ENCODE results near the gene CBR1. TPM values are rescaled to one million over a fixed set of nuclear protein-coding genes. Genes with fewer than 3 reads are reported as not detected.

The CBR1 gene
- total and polyA plus RNA-seq, 9 of the 15 experiments (the other 6 are each of a cell fraction or from before 2014, with no cell fraction given): 2.5 to 33.8 (median 15.1) TPM

GRCh38 chr21:36061445-36061844 is 8.4 kb upstream of the CBR1 start (continued):
- TF ChIP-seq ARID4B (CRISPR knock-in tag; IDR thresholded peaks at IDR 0.05) (no peak), PTRF (tag; IDR thresholded peaks at IDR 0.05) (peak; percentile 86), MCM7 (IDR thresholded peaks at IDR 0.05) (no peak), ZNF121 (CRISPR knock-in tag; conservative IDR thresholded peaks at IDR 0.05) (no peak), MBD1 (CRISPR knock-in tag; IDR thresholded peaks at IDR 0.05) (no peak), ZNF592 (IDR thresholded peaks at IDR 0.05) (peak; percentile 88), E2F3 (CRISPR knock-in tag; IDR thresholded peaks at IDR 0.05) (peak; percentile 34; the same call in 1 of the 2 replicates), FOXO4 (CRISPR knock-in tag; IDR thresholded peaks at IDR 0.05) (no peak), ZBTB11 (CRISPR knock-in tag; IDR thresholded peaks at IDR 0.05) (no peak), MXI1 (IDR thresholded peaks at IDR 0.05; ENCODE audit: low read depth, low read length) (no peak)

Data from K562 (cell line).